Sciatic nerve (tissue), 2 donors: ENCODE data around the gene HYDIN. TPM values are rescaled to one million over a fixed set of nuclear protein-coding genes. Genes with fewer than 3 reads are reported as not detected.
"Not testable (repeated sequence)": the region's sequence is repeated elsewhere in the genome, so short reads cannot be mapped to it uniquely, and the experiment has no call there.

Source experiments
- ATAC-seq: fragments of 200-7000 bp; cut with Tn5 transposase; one replicate; pipeline ENCODE4 v1.9.1; 2020; ENCODE audit warnings: mild to moderate bottlenecking, moderate library complexity
- DNase-seq: peaks from one replicate; pipeline ENCODE4 v3.0.0-alpha.2; 2020; ENCODE audit warnings: low spot score
- intact Hi-C: fragments of 100-400 bp; cut with DNase I; formaldehyde crosslinking; loops from one replicate; pipeline ENCODE4 v1.14.2; 2022
- total RNA-seq: library from RNA; stranded (reverse); fragmentation: NEBNext Ultra II Directional; extraction: Animal tissue kit (Norgen Biotek cat#: 25700); gene quantifications from one replicate; pipeline ENCODE4 v1.2.1, GENCODE V29; 2021
- donor health status: DM: no; HTN: no; CAD: no.
- donor health status: DM: no; HTN: no; CAD: no.

HYDIN gene
- total RNA-seq, 1 donor from 2014 or later: 3.4 TPM

GRCh38 chr16:71229344-71229743, 1.2 kb downstream of the HYDIN start:
- ATAC-seq: no peak
- no peak for DNase-seq
- intact Hi-C loops: no loop called here

- no peak for ATAC-seq
- intact Hi-C loops: no loop called here
These were observed 4.0 kb downstream of the HYDIN start for GRCh38 chr16:71226229-71227141.

DNA sequence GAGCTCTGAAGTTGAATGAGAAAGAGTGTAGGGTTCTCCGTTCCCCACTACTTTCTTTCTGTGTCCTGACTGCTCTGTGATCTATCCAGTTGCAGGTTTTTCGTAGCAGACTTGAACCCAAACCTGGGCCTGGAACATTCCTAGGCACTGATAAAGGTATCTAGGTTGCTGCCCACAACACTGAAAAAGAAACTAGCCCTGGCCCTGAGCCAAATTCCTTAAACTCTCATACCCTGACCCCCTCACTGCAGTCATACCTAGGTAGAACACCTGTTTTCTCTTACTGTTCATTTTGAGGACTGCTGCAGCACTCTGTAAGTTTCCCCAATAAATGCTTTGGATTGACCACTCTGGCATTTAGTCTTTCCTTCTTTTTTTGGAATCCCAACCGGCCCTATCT, 5.4 kb downstream of the HYDIN start:
- no peak for DNase-seq
- intact Hi-C loops: no loop called here
- ATAC-seq: no peak

More at GRCh38 chr16:71226229-71227141, 4.0 kb downstream of the HYDIN start:
- no peak for DNase-seq

DNA sequence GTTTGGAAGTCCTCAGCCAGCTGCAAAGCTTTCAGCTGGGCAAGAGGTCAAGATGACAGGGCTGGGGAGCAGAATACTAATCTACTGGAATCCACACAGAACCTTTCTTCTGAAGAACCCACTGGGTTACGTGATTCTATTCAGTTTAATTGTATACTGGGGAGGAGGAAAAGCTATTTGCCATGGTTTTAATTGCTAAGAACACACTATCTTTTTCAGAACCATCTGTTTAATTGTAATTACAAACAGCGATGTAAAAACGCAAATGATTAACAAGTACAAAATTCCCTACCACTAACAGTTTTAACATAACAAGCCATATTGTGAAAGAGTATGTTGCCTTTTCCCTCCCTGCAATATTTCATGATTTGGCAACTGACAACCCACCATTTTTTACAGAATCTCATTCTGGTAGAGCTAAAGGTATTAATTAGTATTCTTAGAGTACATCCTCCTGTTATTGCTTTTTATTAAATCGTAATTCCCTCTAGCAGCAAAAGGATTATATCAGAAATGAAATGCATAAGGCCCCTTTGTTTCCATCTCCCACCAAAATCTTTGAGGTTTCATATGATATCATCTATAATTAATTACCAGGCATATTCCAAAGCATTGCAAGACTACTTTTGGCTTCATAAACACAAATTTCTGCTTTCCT, 12.1 kb downstream of the HYDIN start:
- intact Hi-C loops: no loop called here
- DNase-seq (no peak), ATAC-seq (no peak)

GRCh38 chr16:71217506-71217905, 13.0 kb downstream of the HYDIN start:
- no peak for ATAC-seq
- intact Hi-C loops: no loop called here
- DNase-seq: no peak

DNA sequence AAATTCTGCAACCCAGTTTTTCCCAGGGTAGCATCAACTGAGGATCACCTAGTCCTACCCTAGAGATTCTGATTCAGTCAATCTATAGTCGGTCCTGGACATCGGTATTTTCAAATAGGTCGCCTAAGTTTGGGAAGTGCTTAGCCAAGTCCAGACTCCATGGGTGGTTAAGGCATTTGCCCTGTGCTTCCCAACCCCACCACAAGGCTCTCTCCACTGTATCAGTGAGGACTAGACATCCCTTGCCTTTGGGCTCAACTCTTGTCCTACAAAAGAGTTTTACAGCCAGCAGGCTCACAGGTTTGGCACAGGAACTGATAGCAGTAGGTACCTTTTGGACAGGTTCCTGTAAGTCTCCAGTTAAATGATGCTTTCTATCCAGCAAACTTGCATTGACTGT, 13.8 kb downstream of the HYDIN start:
- DNase-seq: no peak
- no peak for ATAC-seq
- intact Hi-C loops: no loop called here

- intact Hi-C loops: no loop called here
- ATAC-seq (no peak), DNase-seq (no peak)
These were observed 15.7 kb downstream of the HYDIN start for GRCh38 chr16:71214746-71215381.

GRCh38 chr16:71205482-71206131, 24.9 kb downstream of the HYDIN start:
- intact Hi-C loops: no loop called here
- ATAC-seq (no peak), DNase-seq (no peak)

DNA sequence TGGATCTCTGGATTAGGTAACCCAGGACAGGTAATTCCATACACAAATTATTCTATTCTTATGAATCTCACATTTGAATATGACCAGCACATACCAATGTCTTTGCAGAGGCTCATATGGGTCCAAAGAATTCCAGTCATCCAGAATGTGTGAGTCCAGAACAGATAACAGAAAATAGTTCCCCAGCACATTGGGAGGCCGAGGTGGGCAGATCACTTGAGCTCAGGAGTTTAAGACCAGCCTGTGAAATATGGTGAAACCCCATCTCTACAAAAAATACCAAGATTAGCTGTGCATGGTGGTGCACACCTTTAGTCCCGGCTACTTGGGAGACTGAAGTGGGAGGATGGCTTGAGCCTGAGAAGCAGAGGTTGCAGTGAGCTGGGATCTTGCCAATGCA, 26.9 kb downstream of the HYDIN start:
- DNase-seq (no peak), ATAC-seq (no peak)
- intact Hi-C loops: no loop called here

GRCh38 chr16:71201556-71201955, 29.0 kb downstream of the HYDIN start:
- intact Hi-C loops: no loop called here
- DNase-seq (no peak), ATAC-seq (no peak)

DNA sequence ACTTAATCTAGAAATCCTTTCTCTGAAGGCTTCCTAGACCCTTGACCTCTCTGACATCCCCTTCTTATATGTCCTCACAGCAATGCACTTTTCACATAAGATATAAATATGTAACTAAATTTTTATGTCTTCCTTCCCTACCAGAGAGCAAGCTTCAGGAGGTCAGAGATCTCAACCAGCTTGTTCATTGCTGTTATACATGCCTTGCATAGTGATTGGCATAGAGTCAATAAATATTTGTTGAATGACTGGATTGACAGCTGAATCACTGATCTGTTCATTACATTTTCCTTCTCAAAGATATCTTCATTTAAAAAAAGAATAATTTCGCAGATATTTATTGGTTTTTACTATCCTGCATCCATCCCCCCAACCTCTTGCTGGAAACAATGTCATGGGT, 29.5 kb downstream of the HYDIN start:
- intact Hi-C loops: no loop called here
- DNase-seq (no peak), ATAC-seq (no peak)

DNA sequence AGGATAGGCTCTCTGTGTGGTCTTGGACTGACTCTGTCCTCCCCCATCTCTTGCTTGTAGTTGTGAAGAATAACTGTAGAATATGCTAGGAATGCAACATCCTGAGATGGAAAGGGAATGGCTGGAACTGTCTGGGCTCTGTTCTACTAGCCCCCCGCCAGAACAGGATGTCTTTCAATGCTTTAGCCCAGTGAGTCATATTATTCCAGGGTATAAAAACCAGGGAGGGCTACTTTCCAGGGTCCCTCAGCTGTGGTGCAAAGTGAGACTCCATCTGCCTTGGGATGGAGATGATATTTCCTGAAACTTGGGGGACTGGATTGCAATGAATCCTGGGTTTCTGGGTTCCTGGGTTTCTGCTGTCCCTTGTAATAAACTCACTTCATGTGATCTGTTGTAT, 32.1 kb downstream of the HYDIN start:
- ATAC-seq (no peak), DNase-seq (no peak)
- intact Hi-C loops: loop anchor here (2.0 kb wide), 1 partner anchor 72 kb away; no protein-coding TSS in a partner anchor

- no peak for ATAC-seq
- DNase-seq: no peak
- intact Hi-C loops: no loop called here
These were observed 38.1 kb downstream of the HYDIN start for GRCh38 chr16:71192387-71192786.

GRCh38 chr16:71188956-71189712, 41.4 kb downstream of the HYDIN start:
- no peak for ATAC-seq
- intact Hi-C loops: no loop called here
- no peak for DNase-seq

DNA sequence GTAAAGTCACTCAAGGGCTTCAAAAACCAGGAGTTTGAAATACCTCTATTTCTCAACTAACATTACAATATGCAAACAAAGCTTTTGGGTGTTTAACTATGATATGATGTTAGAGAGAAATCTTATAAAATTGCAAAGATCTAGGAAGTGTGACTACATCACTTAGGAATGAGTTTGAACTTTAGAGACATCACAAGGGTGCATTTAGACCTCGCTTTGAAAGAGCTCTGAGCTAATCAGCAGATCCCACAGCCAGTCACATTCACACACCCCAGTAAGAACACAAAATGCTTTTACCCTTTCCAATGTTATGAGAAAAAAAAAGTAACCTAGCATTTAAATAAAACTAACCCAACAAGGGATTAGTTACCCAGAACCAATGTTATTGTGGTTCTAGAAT, 45.2 kb downstream of the HYDIN start:
- no peak for DNase-seq
- intact Hi-C loops: no loop called here
- no peak for ATAC-seq

- ATAC-seq (no peak), DNase-seq (no peak)
- intact Hi-C loops: no loop called here
These were observed 51.0 kb downstream of the HYDIN start for GRCh38 chr16:71179569-71179968.

DNA sequence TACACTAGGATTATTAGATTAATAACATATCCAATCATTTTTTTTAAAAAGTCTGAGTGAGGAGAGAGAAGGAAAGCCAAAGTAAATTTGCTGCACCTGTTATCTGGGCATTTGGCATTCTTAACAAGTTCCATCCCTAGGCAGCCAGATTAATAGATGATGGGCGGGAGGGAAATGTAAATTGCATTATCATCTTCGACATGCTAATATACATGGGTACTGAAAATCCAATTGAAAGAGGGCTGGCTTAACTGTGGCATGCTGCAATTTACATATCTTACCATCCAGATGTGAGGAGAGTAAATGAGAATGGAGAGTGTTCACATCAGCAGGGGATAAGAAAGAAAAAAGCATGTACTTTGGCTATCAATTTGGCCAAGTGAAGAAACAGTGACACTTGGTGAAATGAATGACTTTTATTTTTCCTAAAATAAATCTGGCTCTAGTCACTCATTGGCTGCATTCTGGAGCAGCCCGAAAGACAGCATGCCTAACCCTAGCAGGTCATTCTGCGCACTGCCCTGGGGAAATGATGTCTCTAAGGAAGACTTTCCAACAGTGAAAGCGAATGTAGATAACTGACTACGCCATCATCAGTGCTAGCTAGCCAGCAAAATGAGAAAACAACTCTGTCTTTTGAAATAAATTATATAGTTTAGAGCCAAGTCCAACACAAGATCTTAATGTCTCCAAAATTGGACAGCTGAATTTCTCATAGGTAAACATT, 57.9 kb downstream of the HYDIN start:
- ATAC-seq: no peak
- no peak for DNase-seq
- intact Hi-C loops: no loop called here

- ATAC-seq, DNase-seq, intact Hi-C loops: not testable (repeated sequence)
These were observed 69.5 kb downstream of the HYDIN start for GRCh38 chr16:71161007-71161406.
